WTC11 (cell line): Measurements from ENCODE around the gene C9orf72. TPM values are rescaled to one million over a fixed set of nuclear protein-coding genes. Genes with fewer than 3 reads are reported as not detected.
A peak's percentile ranks its signal among the peaks of the same experiment; 100 is the strongest.

Experiments
- ATAC-seq: fragments of 200-7000 bp; cut with Tn5 transposase; 2 replicates; pipeline ENCODE4 v1.10.0; 2021; ENCODE audit warnings: mild to moderate bottlenecking, moderate library complexity
- CTCF ChIA-PET: fragments of 300-600 bp; sonication (Branson Sonifier 250); formaldehyde crosslinking; loops from one replicate; lab custom pipeline; 2021; ENCODE audit warnings: antibody characterized with exemption; lab: Charles Lee
- POLR2A ChIA-PET: fragments of 350-600 bp; sonication (Branson Sonifier 250); formaldehyde crosslinking; loops from one replicate; lab custom pipeline; 2021; ENCODE audit warnings: antibody characterized with exemption; lab: Charles Lee
- DNase-seq: peaks from one replicate; pipeline ENCODE4 v3.0.0; 2021; ENCODE audit warnings: low spot score
- H3K27ac Mint-ChIP-seq: 2 replicates; pipeline ENCODE4 v1.8.0; 2021; ENCODE audit warnings: mixed read lengths
- H3K27me3 Mint-ChIP-seq: 2 replicates; pipeline ENCODE4 v1.8.0; 2021; ENCODE audit warnings: low read depth, mild to moderate bottlenecking, moderate library complexity, mixed read lengths
- H3K36me3 Mint-ChIP-seq: 2 replicates; pipeline ENCODE4 v1.8.0; 2021; ENCODE audit warnings: mixed read lengths
- H3K4me1 Mint-ChIP-seq: 2 replicates; pipeline ENCODE4 v1.8.0; 2022; ENCODE audit warnings: mixed read lengths
- H3K4me3 Mint-ChIP-seq: 2 replicates; pipeline ENCODE4 v1.8.0; 2021; ENCODE audit warnings: mild to moderate bottlenecking, moderate library complexity, mixed read lengths
- H3K9me3 Mint-ChIP-seq: 2 replicates; pipeline ENCODE4 v1.8.0; 2021; ENCODE audit warnings: mixed read lengths
- ARID4B ChIP-seq: sonication (generic); formaldehyde crosslinking; IDR thresholded peaks from 2 replicates; pipeline ENCODE4 v1.8.0; 2023; ENCODE audit warnings: missing genetic modification reagents, mild to moderate bottlenecking, borderline replicate concordance
- CREM ChIP-seq: sonication (generic); formaldehyde crosslinking; IDR thresholded peaks from 2 replicates; pipeline ENCODE4 v1.8.1; 2022; ENCODE audit warnings: mild to moderate bottlenecking, missing genetic modification reagents, moderate library complexity
- CTCF ChIP-seq: fragments of 200-600 bp; IDR thresholded peaks from 2 replicates; pipeline ENCODE4 v1.8.0; 2022; ENCODE audit warnings: antibody characterized with exemption
- E2F1 ChIP-seq: sonication (generic); formaldehyde crosslinking; IDR thresholded peaks from 2 replicates; pipeline ENCODE4 v1.8.0; 2022; ENCODE audit warnings: mild to moderate bottlenecking, missing genetic modification reagents
- ELF4 ChIP-seq: sonication (generic); formaldehyde crosslinking; IDR thresholded peaks from 2 replicates; pipeline ENCODE4 v1.8.1; 2022; ENCODE audit warnings: low read depth, mild to moderate bottlenecking, moderate library complexity, missing genetic modification reagents
- ESRRA ChIP-seq: sonication (generic); formaldehyde crosslinking; IDR thresholded peaks from 2 replicates; pipeline ENCODE4 v1.8.1; 2022; ENCODE audit warnings: mild to moderate bottlenecking, missing genetic modification reagents, borderline replicate concordance
- FOXJ3 ChIP-seq: sonication (generic); formaldehyde crosslinking; IDR thresholded peaks from 2 replicates; pipeline ENCODE4 v1.9.0; 2021; ENCODE audit warnings: missing genetic modification reagents, mild to moderate bottlenecking, borderline replicate concordance
- NFATC4 ChIP-seq: fragments of 250-450 bp; sonication (Bioruptor Pico); IDR thresholded peaks from 2 replicates; pipeline ENCODE4 v1.9.0; 2021; ENCODE audit warnings: mild to moderate bottlenecking
- NFE2L1 ChIP-seq: sonication (generic); formaldehyde crosslinking; IDR thresholded peaks from 2 replicates; pipeline ENCODE4 v1.8.1; 2023; ENCODE audit warnings: missing genetic modification reagents
- TP53 ChIP-seq: sonication (generic); formaldehyde crosslinking; IDR thresholded peaks from 2 replicates; pipeline ENCODE4 v1.8.1; 2023; ENCODE audit warnings: mild to moderate bottlenecking, missing genetic modification reagents
- ZNF263 ChIP-seq: sonication (generic); formaldehyde crosslinking; IDR thresholded peaks from 2 replicates; pipeline ENCODE4 v1.8.1; 2022; ENCODE audit warnings: low read depth, mild to moderate bottlenecking, moderate library complexity, missing genetic modification reagents
- total RNA-seq: library from RNA; stranded (reverse); gene quantifications from 3 replicates; pipeline ENCODE4 v1.2.3, GENCODE V29; 2021
- TF ChIP-seq, protein P1 (sequence below): fragments of 250-450 bp; sonication (Bioruptor Pico); IDR thresholded peaks from 2 replicates; pipeline ENCODE4 v2.1.2; 2022; ENCODE audit warnings: mild to moderate bottlenecking, moderate library complexity
- TF ChIP-seq, protein P2 (sequence below): sonication (generic); formaldehyde crosslinking; IDR thresholded peaks from 2 replicates; pipeline ENCODE4 v1.8.1; 2023; ENCODE audit warnings: mild to moderate bottlenecking, missing genetic modification reagents
- TF ChIP-seq, protein P3 (sequence below): sonication (generic); formaldehyde crosslinking; IDR thresholded peaks from 2 replicates; pipeline ENCODE4 v1.8.0; 2022; ENCODE audit warnings: mild to moderate bottlenecking, missing genetic modification reagents
- TF ChIP-seq, protein P4 (sequence below): sonication (generic); formaldehyde crosslinking; IDR thresholded peaks from 2 replicates; pipeline ENCODE4 v1.8.0; 2023; ENCODE audit warnings: mild to moderate bottlenecking, missing genetic modification reagents

C9orf72 gene
- total RNA-seq, 1 experiment from 2014 or later, result 21.5 TPM

DNA sequence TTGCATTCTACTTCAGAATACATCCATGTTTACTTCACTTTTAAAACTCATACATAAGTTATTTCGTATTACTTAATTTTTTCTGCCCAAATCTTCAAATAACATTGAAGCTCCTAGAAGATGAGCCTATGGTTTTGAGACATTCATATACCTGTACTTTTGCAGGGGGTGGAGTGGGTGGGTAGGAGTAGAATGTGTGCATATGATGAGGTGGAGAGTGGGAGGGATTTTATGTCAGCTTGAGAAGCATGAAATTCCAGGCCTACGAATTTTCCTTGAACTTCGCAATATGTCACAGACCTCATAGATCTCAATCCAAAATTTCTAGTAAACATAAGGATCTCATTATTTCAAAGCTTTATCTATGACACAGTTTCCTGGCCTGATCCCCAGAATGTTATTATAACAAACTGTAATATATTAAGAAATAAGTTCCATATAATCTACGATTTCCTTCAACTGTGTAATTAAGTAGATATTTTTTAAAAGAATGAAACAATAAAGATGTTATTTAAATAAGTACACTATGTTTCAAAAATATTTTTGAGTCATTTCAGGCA lies 24.0 kb downstream of the C9orf72 start:
- ChIA-PET POLR2A (no interaction called here), CTCF (interaction anchor here (0.8 to 5.1 kb wide), 4 partner anchors 162 to 240 kb away, joined by 3 to 49 read pairs (median 4); no protein-coding TSS in a partner anchor)
- peaks cover 29% of the 10 kb centered on the region for H3K36me3 Mint-ChIP-seq
- H3K27ac Mint-ChIP-seq, result no peak overlapping the region
- no peak overlapping the region for H3K4me3 Mint-ChIP-seq
- peaks cover 1% of the 10 kb centered on the region for H3K9me3 Mint-ChIP-seq
- no peaks in the 10 kb centered on the region for H3K27me3 Mint-ChIP-seq
- peaks cover 3% of the 10 kb centered on the region for H3K4me1 Mint-ChIP-seq
- DNase-seq (no peak), ATAC-seq (no peak)
- TF ChIP-seq FOXJ3 (CRISPR knock-in tag), result no peak
- TF ChIP-seq, protein P1, sequence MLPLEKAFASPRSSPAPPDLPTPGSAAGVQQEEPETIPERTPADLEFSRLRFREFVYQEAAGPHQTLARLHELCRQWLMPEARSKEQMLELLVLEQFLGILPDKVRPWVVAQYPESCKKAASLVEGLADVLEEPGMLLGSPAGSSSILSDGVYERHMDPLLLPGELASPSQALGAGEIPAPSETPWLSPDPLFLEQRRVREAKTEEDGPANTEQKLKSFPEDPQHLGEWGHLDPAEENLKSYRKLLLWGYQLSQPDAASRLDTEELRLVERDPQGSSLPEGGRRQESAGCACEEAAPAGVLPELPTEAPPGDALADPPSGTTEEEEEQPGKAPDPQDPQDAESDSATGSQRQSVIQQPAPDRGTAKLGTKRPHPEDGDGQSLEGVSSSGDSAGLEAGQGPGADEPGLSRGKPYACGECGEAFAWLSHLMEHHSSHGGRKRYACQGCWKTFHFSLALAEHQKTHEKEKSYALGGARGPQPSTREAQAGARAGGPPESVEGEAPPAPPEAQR (CRISPR knock-in tag), result no peak

DNA sequence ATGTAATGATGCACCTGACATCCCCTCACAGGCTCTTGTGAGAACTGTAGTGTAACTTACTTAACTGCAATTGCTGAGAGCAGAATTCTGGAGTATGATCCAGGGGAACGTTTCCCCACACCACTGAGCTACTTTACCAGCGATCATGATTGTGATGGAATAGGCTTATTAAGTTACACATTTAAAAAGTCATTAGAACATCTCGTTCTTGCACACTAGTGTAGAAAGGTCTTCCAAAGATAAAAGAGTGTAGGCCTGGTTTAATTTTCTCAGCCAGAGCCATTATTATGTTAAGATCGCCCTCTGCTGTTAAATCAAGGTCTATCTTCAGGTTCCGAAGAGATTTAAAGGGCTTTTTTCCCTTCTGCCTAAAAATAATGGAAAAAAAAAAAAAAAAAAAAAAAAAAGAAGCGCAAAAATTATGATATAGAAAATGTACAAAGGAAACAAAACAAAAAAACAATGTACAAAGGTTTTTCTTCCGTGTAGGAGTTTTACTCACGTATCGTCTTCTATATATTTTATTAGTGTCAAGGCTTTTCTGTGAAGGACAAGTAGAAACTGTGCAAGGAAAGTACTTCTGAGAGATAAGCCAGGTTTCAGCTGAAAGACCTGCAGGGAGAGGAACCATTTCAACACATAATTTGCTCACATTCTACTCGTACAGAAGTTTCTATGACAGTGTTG lies 25.1 kb downstream of the C9orf72 start:
- peaks cover 4% of the 10 kb centered on the region for H3K9me3 Mint-ChIP-seq
- H3K4me1 Mint-ChIP-seq, result peaks cover 3% of the 10 kb centered on the region
- H3K27ac Mint-ChIP-seq, result no peak overlapping the region
- ATAC-seq (peak; percentile 41; the same call in 1 of the 2 replicates), DNase-seq (no peak)
- POLR2A ChIA-PET, result no interaction called here
- TF ChIP-seq CREM (no peak), CTCF (0 out of 2 replicates have a peak, but pooled peaks have one; percentile 45), NFE2L1 (CRISPR knock-in tag) (no peak)
- no peak overlapping the region for H3K4me3 Mint-ChIP-seq
- H3K36me3 Mint-ChIP-seq, result peaks cover 30% of the 10 kb centered on the region
- CTCF ChIA-PET, result interaction anchor here (0.8 to 5.1 kb wide), 7 partner anchors 10 to 301 kb away, joined by 3 to 49 read pairs (median 3); no protein-coding TSS in a partner anchor
- H3K27me3 Mint-ChIP-seq, result no peaks in the 10 kb centered on the region

DNA sequence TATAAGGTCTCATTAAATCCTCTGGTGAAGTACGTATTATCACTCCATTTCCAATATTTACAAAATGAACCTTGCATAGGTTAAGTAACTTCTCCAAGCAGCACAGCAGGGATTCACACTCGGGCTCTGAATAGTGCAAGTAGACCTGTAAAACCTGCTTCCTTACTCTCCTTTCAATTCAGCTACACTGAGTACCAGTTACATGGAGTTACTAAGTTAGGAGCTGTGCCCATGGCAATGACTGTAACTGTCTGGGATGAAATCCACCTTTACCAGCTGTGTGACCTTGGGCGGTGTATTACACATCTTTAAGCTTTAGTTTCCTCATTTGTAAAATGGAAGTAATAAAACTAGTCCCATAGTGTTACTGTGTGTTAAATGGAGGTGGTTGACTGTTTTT lies 27.8 kb downstream of the C9orf72 start:
- peaks cover 26% of the 10 kb centered on the region for H3K36me3 Mint-ChIP-seq
- no peaks in the 10 kb centered on the region for H3K27me3 Mint-ChIP-seq
- no peak overlapping the region for H3K27ac Mint-ChIP-seq
- peak; percentile 36; the same call in 1 of the 2 replicates for ATAC-seq
- POLR2A ChIA-PET, result no interaction called here
- peaks cover 3% of the 10 kb centered on the region for H3K4me1 Mint-ChIP-seq
- no peak for DNase-seq
- peaks cover 4% of the 10 kb centered on the region for H3K9me3 Mint-ChIP-seq
- no peak overlapping the region for H3K4me3 Mint-ChIP-seq
- CTCF ChIA-PET, result interaction anchor here (5.1 kb wide), 1 partner anchor 213 kb away, joined by 49 read pairs; no protein-coding TSS in a partner anchor
- TF ChIP-seq, protein P2, sequence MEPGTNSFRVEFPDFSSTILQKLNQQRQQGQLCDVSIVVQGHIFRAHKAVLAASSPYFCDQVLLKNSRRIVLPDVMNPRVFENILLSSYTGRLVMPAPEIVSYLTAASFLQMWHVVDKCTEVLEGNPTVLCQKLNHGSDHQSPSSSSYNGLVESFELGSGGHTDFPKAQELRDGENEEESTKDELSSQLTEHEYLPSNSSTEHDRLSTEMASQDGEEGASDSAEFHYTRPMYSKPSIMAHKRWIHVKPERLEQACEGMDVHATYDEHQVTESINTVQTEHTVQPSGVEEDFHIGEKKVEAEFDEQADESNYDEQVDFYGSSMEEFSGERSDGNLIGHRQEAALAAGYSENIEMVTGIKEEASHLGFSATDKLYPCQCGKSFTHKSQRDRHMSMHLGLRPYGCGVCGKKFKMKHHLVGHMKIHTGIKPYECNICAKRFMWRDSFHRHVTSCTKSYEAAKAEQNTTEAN (CRISPR knock-in tag), result no peak
- TF ChIP-seq E2F1 (CRISPR knock-in tag), result no peak
- TF ChIP-seq ZNF263 (CRISPR knock-in tag), result no peak
- TF ChIP-seq ELF4, result no peak
- TF ChIP-seq, protein P3, sequence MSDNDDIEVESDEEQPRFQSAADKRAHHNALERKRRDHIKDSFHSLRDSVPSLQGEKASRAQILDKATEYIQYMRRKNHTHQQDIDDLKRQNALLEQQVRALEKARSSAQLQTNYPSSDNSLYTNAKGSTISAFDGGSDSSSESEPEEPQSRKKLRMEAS (CRISPR knock-in tag), result no peak
- no peak for TF ChIP-seq NFATC4 (CRISPR knock-in tag)
- TF ChIP-seq, protein P4, sequence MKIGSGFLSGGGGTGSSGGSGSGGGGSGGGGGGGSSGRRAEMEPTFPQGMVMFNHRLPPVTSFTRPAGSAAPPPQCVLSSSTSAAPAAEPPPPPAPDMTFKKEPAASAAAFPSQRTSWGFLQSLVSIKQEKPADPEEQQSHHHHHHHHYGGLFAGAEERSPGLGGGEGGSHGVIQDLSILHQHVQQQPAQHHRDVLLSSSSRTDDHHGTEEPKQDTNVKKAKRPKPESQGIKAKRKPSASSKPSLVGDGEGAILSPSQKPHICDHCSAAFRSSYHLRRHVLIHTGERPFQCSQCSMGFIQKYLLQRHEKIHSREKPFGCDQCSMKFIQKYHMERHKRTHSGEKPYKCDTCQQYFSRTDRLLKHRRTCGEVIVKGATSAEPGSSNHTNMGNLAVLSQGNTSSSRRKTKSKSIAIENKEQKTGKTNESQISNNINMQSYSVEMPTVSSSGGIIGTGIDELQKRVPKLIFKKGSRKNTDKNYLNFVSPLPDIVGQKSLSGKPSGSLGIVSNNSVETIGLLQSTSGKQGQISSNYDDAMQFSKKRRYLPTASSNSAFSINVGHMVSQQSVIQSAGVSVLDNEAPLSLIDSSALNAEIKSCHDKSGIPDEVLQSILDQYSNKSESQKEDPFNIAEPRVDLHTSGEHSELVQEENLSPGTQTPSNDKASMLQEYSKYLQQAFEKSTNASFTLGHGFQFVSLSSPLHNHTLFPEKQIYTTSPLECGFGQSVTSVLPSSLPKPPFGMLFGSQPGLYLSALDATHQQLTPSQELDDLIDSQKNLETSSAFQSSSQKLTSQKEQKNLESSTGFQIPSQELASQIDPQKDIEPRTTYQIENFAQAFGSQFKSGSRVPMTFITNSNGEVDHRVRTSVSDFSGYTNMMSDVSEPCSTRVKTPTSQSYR (CRISPR knock-in tag), result no peak
- TF ChIP-seq ARID4B (CRISPR knock-in tag), result no peak
- no peak for TF ChIP-seq TP53 (CRISPR knock-in tag)
- TF ChIP-seq ESRRA (CRISPR knock-in tag), result no peak
